Gastroesophageal sphincter (tissue), 3 donors: ENCODE data around the gene MPZ.

Experiments used
- POLR2A ChIP-seq, 2 donors: fragments of 450-650 bp; IDR thresholded peaks; one replicate each; pipeline ENCODE4 v1.6.1; 2017; ENCODE audit warnings: antibody characterized with exemption in 2 of 2, mild to moderate bottlenecking in 2 of 2, moderate library complexity in 1 of 2
- TF ChIP-seq, protein P1 (sequence below), 4 experiments: fragments of 200-600 bp in 2 of 4; fragments of 450-650 bp in 2 of 4; sonication (generic) in 1 of 4; IDR thresholded peaks; one replicate each; pipeline ENCODE4 v1.5.1; 2017 to 2019; ENCODE audit warnings: antibody characterized with exemption in 4 of 4, mild to moderate bottlenecking in 2 of 4, moderate library complexity in 2 of 4

DNA sequence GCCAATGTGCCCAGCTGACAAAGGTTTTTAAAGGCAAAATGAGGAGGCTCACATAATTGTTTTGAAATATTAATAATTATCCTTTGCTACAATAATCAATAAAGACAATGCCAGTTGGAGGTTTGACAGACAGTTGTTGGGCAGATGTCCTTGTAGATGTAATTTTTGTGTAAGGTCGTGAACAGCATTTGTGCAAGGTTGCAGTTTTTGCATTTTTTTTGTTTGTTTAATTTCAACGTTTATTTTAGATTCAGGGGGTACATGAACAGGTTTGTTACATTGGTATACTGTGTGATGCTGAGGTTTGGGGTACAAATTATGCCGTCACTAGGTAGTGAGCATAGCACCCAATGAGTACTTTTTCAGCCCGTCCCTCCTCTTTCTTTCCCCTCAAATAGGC, 9.3 kb downstream of the MPZ start:
- TF ChIP-seq, protein P1, sequence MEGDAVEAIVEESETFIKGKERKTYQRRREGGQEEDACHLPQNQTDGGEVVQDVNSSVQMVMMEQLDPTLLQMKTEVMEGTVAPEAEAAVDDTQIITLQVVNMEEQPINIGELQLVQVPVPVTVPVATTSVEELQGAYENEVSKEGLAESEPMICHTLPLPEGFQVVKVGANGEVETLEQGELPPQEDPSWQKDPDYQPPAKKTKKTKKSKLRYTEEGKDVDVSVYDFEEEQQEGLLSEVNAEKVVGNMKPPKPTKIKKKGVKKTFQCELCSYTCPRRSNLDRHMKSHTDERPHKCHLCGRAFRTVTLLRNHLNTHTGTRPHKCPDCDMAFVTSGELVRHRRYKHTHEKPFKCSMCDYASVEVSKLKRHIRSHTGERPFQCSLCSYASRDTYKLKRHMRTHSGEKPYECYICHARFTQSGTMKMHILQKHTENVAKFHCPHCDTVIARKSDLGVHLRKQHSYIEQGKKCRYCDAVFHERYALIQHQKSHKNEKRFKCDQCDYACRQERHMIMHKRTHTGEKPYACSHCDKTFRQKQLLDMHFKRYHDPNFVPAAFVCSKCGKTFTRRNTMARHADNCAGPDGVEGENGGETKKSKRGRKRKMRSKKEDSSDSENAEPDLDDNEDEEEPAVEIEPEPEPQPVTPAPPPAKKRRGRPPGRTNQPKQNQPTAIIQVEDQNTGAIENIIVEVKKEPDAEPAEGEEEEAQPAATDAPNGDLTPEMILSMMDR (IDR thresholded peaks at IDR 0.05): no peak
- TF ChIP-seq POLR2A (IDR thresholded peaks at IDR 0.05): no peak
